A549 treated with Hydrocortisone at 1 μM for 4 hours (cell line): ENCODE results near the gene RAD51C. TPM values are rescaled to one million over a fixed set of nuclear protein-coding genes. Genes with fewer than 3 reads are reported as not detected.

Experiments
- total RNA-seq: library from RNA; stranded (reverse); fragments of 200-300 nt; extraction: Qiagen RNA extraction; gene quantifications from 5 replicates; pipeline ENCODE4 v1.2.3, GENCODE V29; 2022

Gene RAD51C
- 49.3 to 61.9 TPM (median 55.1 TPM) in 5 replicates for total RNA-seq

GRCh38 chr17:58692239-58693055 is at the start of gene RAD51C:
RAD51C (plus strand) TSS chr17:58692602; CDS start chr17:58692644, 42 bp downstream.

GRCh38 chr17:58691701-58692238 is 632 bp upstream of the RAD51C start, which contains the start of gene TEX14:
TEX14 (minus strand) TSS chr17:58692045; CDS start chr17:58652001, 40,044 bp downstream.

GRCh38 chr17:58755577-58756245 is 63.3 kb downstream of the RAD51C start, which contains the start of gene PPM1E:
PPM1E (plus strand) TSS chr17:58755854.

Other genes starting within 250 kb of the RAD51C start
- not detected in 5 replicates for gene HSF5, start 204.2 kb upstream of the RAD51C start, total RNA-seq
- gene MTMR4, start 178.0 kb upstream of the RAD51C start, total RNA-seq, result 7.3 to 12.3 TPM (median 9.4 TPM) in 5 replicates
- 0.16 to 0.50 TPM (median 0.16 TPM) in 5 replicates for gene TEX14, start 557 bp upstream of the RAD51C start, total RNA-seq
- 0.03 to 0.07 TPM (median 0.03 TPM) in 5 replicates for gene PPM1E, start 63.3 kb downstream of the RAD51C start, total RNA-seq